H1 (cell line): ENCODE data around the gene CROCC. TPM values are rescaled to one million over a fixed set of nuclear protein-coding genes. Genes with fewer than 3 reads are reported as not detected.
"Not testable (repeated sequence)": the region's sequence is repeated elsewhere in the genome, so short reads cannot be mapped to it uniquely, and the experiment has no call there.

ENCODE experiments used
- CTCF ChIA-PET: fragments of 300-600 bp; sonication (Branson Sonifier 250); formaldehyde crosslinking; loops from one replicate; lab custom pipeline; 2021; ENCODE audit not compliant: partially characterized antibody; lab: Charles Lee
- POLR2A ChIA-PET: fragments of 300-600 bp; sonication (Branson Sonifier 250); formaldehyde crosslinking; loops from one replicate; lab custom pipeline; 2021; ENCODE audit warnings: inconsistent platforms; ENCODE audit not compliant: partially characterized antibody; lab: Charles Lee
- DNase-seq, 2 experiments: peaks; one replicate each; pipeline versions ENCODE4 v3.0.0 to v3.0.0-alpha.2; 2010 to 2022; ENCODE audit warnings: low spot score in 2 of 2, low read depth in 1 of 2, mixed read lengths in 1 of 2
- FAIRE-seq: peaks from 2 replicates; lab custom pipeline; 2011; peaks lifted over from hg19 to GRCh38; lab: Jason Lieb, UNC
- H2AFZ ChIP-seq: 2 replicates; pipeline ENCODE4 v1.8.1; 2012; ENCODE audit warnings: low read length, inconsistent platforms
- H2AK5ac ChIP-seq: 2 replicates; pipeline ENCODE4 v1.6.1; 2013; ENCODE audit warnings: low read depth, low read length
- H2BK120ac ChIP-seq: replicated peaks from 2 replicates; pipeline ENCODE3; 2013; ENCODE audit warnings: low read depth, low read length, inconsistent platforms
- H2BK12ac ChIP-seq: 2 replicates; pipeline ENCODE4 v1.6.1; 2013; ENCODE audit warnings: low read depth, low read length
- H2BK15ac ChIP-seq: 2 replicates; pipeline ENCODE4 v1.6.1; 2013; ENCODE audit warnings: low read length
- H2BK20ac ChIP-seq: 2 replicates; pipeline ENCODE4 v1.6.1; 2013; ENCODE audit warnings: low read length
- H2BK5ac ChIP-seq: 2 replicates; pipeline ENCODE4 v1.6.1; 2013; ENCODE audit warnings: low read depth, low read length
- H3K14ac ChIP-seq: 2 replicates; pipeline ENCODE4 v1.6.1; 2013; ENCODE audit warnings: inconsistent platforms; ENCODE audit not compliant: insufficient read length
- H3K18ac ChIP-seq: 2 replicates; pipeline ENCODE4 v1.6.1; 2013; ENCODE audit warnings: low read length; ENCODE audit errors: extremely low read depth
- H3K23ac ChIP-seq: 2 replicates; pipeline ENCODE4 v1.6.1; 2013; ENCODE audit warnings: inconsistent platforms; ENCODE audit not compliant: insufficient read length
- H3K23me2 ChIP-seq: 2 replicates; pipeline ENCODE4 v1.6.1; 2013; ENCODE audit warnings: low read depth, low read length
- H3K27ac ChIP-seq: 2 replicates; pipeline ENCODE4 v1.6.1; 2011; ENCODE audit warnings: low read depth, low read length, inconsistent platforms
- H3K27me3 ChIP-seq, 4 experiments: replicated peaks in 1 of 4; 1 replicate in 1 of 4; 2 replicates in 3 of 4; pipeline versions ENCODE4 v1.6.1 to v1.8.1; 2011 to 2013; ENCODE audit warnings: low read length in 3 of 4, mild to moderate bottlenecking in 3 of 4, inconsistent platforms in 2 of 4, mixed read lengths in 2 of 4, moderate library complexity in 1 of 4; ENCODE audit not compliant: control insufficient read depth in 3 of 4, insufficient read depth in 3 of 4; ENCODE audit errors: extremely low read depth in 1 of 4
- H3K36me3 ChIP-seq, 4 experiments: 2 replicates each; pipeline versions ENCODE4 v1.6.1 to v1.8.1; 2011 to 2013; ENCODE audit warnings: mild to moderate bottlenecking in 4 of 4, low read length in 3 of 4, moderate library complexity in 2 of 4, control low read depth in 1 of 4, inconsistent platforms in 1 of 4; ENCODE audit not compliant: insufficient read depth in 4 of 4, control insufficient read depth in 2 of 4
- H3K4ac ChIP-seq: replicated peaks from 2 replicates; pipeline ENCODE3; 2013; ENCODE audit warnings: low read length, low read depth, mixed read lengths, inconsistent platforms; ENCODE audit not compliant: insufficient read length
- H3K4me1 ChIP-seq, 4 experiments: replicated peaks in 1 of 4; 1 replicate in 1 of 4; 2 replicates in 3 of 4; pipeline versions ENCODE4 v1.6.1 to v1.8.1; 2011 to 2013; ENCODE audit warnings: low read length in 3 of 4, inconsistent platforms in 2 of 4, mixed read lengths in 1 of 4; ENCODE audit not compliant: insufficient read depth in 4 of 4, control insufficient read depth in 3 of 4
- H3K4me2 ChIP-seq, 2 experiments: 2 replicates each; pipeline versions ENCODE4 v1.6.1 to v1.8.1; 2011 to 2013; ENCODE audit warnings: low read depth in 2 of 2, low read length in 2 of 2, control low read depth in 1 of 2, inconsistent platforms in 1 of 2, mild to moderate bottlenecking in 1 of 2; ENCODE audit not compliant: insufficient read depth in 1 of 2
- H3K4me3 ChIP-seq, 4 experiments: fragments of 200-600, 300-600 bp in 1 of 4; sonication (generic), shearing (Covaris generic), sonication (Bioruptor Twin) in 1 of 4; 2 replicates each; pipeline versions ENCODE4 v1.5.1 to v1.8.1; 2011 to 2016; ENCODE audit warnings: low read length in 4 of 4, low read depth in 3 of 4, control low read depth in 2 of 4, inconsistent platforms in 2 of 4, mild to moderate bottlenecking in 2 of 4, mixed read lengths in 1 of 4, moderate library complexity in 1 of 4; ENCODE audit not compliant: insufficient read depth in 2 of 4; ENCODE audit errors: extremely low read depth in 1 of 4
- H3K56ac ChIP-seq: replicated peaks from 2 replicates; pipeline ENCODE3; 2013; ENCODE audit warnings: low read depth, mild to moderate bottlenecking, mixed read lengths, low read length, inconsistent platforms; ENCODE audit not compliant: insufficient read length
- H3K79me1 ChIP-seq: 2 replicates; pipeline ENCODE4 v1.6.1; 2013; ENCODE audit warnings: low read depth, low read length, control low read depth
- H3K79me2 ChIP-seq, 2 experiments: 2 replicates each; pipeline versions ENCODE4 v1.6.1 to v1.8.1; 2012 to 2013; ENCODE audit warnings: low read length in 2 of 2, mild to moderate bottlenecking in 2 of 2, inconsistent platforms in 1 of 2; ENCODE audit not compliant: insufficient read depth in 2 of 2, control insufficient read depth in 1 of 2
- H3K9ac ChIP-seq, 4 experiments: replicated peaks in 1 of 4; 1 replicate in 1 of 4; 2 replicates in 3 of 4; pipeline versions ENCODE4 v1.6.1 to v1.8.1; 2011 to 2013; ENCODE audit warnings: low read depth in 3 of 4, low read length in 3 of 4, control low read depth in 2 of 4, mild to moderate bottlenecking in 2 of 4, moderate library complexity in 2 of 4, inconsistent platforms in 1 of 4; ENCODE audit errors: extremely low read depth in 1 of 4
- H3K9me3 ChIP-seq, 2 experiments: 2 replicates each; pipeline versions ENCODE4 v1.6.1 to v1.8.1; 2012 to 2013; ENCODE audit warnings: mild to moderate bottlenecking in 2 of 2, moderate library complexity in 2 of 2, control low read depth in 1 of 2, inconsistent platforms in 1 of 2, low read depth in 1 of 2, low read length in 1 of 2, mixed read lengths in 1 of 2; ENCODE audit not compliant: insufficient read depth in 2 of 2
- H4K20me1 ChIP-seq, 2 experiments: replicated peaks in 1 of 2; 2 replicates each; pipeline versions ENCODE3 to v1.8.1; 2011 to 2013; ENCODE audit warnings: inconsistent platforms in 2 of 2, low read length in 2 of 2, mild to moderate bottlenecking in 1 of 2; ENCODE audit not compliant: insufficient read depth in 2 of 2, control insufficient read depth in 1 of 2
- H4K5ac ChIP-seq: 2 replicates; pipeline ENCODE4 v1.6.1; 2013; ENCODE audit warnings: low read length, low read depth, mixed read lengths, inconsistent platforms; ENCODE audit not compliant: insufficient read length
- H4K8ac ChIP-seq: 2 replicates; pipeline ENCODE4 v1.8.0; 2013; ENCODE audit warnings: mild to moderate bottlenecking, moderate library complexity, low read length, inconsistent platforms; ENCODE audit not compliant: insufficient read depth; ENCODE audit errors: extremely low read depth
- H4K91ac ChIP-seq: replicated peaks from 2 replicates; pipeline ENCODE3; 2013; ENCODE audit warnings: low read length, mixed read lengths, inconsistent platforms; ENCODE audit not compliant: insufficient read length
- WGBS, 2 experiments: shearing (Covaris generic) in 1 of 2; methylation state at CpG; one replicate each; pipeline versions ENCODE4 v1.1.6 to v1.1.7; 2013 to 2015; ENCODE audit warnings: low lambda C conversion rate in 2 of 2, mixed read lengths in 2 of 2, inconsistent platforms in 1 of 2, low coverage in 1 of 2, missing lambda C conversion rate in 1 of 2; ENCODE audit not compliant: insufficient replicate concordance in 2 of 2, insufficient coverage in 1 of 2, insufficient read length in 1 of 2; ENCODE audit errors: extremely low coverage in 1 of 2, missing lambda C conversion rate in 1 of 2; 5-methylcytosine and 5-hydroxymethylcytosine counted together
- polyA plus RNA-seq, 7 experiments: library from polyadenylated mRNA; depleted of rRNA in 3 of 7; stranded (reverse) in 5 of 7; unstranded in 2 of 7; fragments of >200 nt in 5 of 7; fragments of 200-250 nt in 2 of 7; gene quantifications; 1 replicate in 5 of 7; 2 replicates in 1 of 7; 4 replicates in 1 of 7; pipeline versions ENCODE4 v1.2.1 to v1.2.3, GENCODE V29; 2011 to 2013; ENCODE audit warnings: missing spikeins in 2 of 7, mixed read lengths in 2 of 7
- total RNA-seq: library from RNA; stranded (reverse); fragmentation: NEBNext Ultra II Directional; extraction: Animal tissue kit (Norgen Biotek cat#: 25700); gene quantifications from 2 replicates; pipeline ENCODE4 v1.2.1, GENCODE V29; 2021

CROCC gene
- total and polyA plus RNA-seq, 2 of the 8 experiments (the other 6 are each of a cell fraction or from before 2014, with no cell fraction given) = 12.1 to 39.5 TPM

- POLR2A ChIA-PET, H3K9me3 ChIP-seq, H4K91ac ChIP-seq: not testable (repeated sequence)
Measured at GRCh38 chr1:16931206-16931934, 9.6 kb downstream of the CROCC start.

DNA sequence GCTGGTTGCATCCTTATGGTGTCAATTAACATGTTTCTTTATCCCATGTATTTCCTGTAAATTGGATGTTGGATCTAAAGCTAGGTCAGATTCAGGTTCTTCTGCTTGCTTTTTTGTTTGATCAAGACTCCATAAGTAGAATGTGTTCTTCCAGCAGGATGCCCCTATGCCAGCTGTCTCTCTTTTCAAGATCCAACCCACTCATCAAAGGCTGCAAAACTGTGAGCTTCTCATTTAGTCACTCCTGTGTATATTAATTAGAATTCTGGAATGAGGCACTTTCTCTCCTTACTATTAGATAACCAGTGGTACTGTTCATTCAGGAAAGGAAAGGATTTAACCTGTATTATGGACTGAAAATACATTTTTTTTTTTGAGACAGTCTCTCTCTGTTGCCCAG, 12.2 kb downstream of the CROCC start:
- CTCF ChIA-PET = interaction anchor here (1.1 to 2.2 kb wide), 3 partner anchors 13 to 28 kb away, joined by 3 to 6 read pairs (median 4); no protein-coding TSS in a partner anchor
- H4K20me1 ChIP-seq, H3K4me1 ChIP-seq, H3K14ac ChIP-seq, H4K5ac ChIP-seq, H2BK12ac ChIP-seq, H2BK20ac ChIP-seq, H3K4ac ChIP-seq, H3K9ac ChIP-seq, H3K9me3 ChIP-seq, H3K23me2 ChIP-seq, H3K27me3 ChIP-seq, FAIRE-seq, H3K4me3 ChIP-seq, H2BK5ac ChIP-seq, H3K79me1 ChIP-seq, H2BK120ac ChIP-seq, H3K4me2 ChIP-seq, H3K79me2 ChIP-seq, DNase-seq, H2AK5ac ChIP-seq, H4K8ac ChIP-seq, H3K23ac ChIP-seq, H2AFZ ChIP-seq, H2BK15ac ChIP-seq, POLR2A ChIA-PET, H4K91ac ChIP-seq, H3K18ac ChIP-seq, H3K27ac ChIP-seq, H3K56ac ChIP-seq: not testable (repeated sequence)
- H3K36me3 ChIP-seq = peaks cover 0 to 31% (median 12%) of the 10 kb centered on the region in 4 experiments; a peak in 4 of 8 replicates

More at GRCh38 chr1:16931206-16931934, 9.6 kb downstream of the CROCC start:
- H3K36me3 ChIP-seq = peaks cover 0 to 18% (median 8%) of the 10 kb centered on the region in 4 experiments; a peak in 3 of 8 replicates
- H2AFZ ChIP-seq, H3K4me2 ChIP-seq, H3K79me2 ChIP-seq, H2BK120ac ChIP-seq, H3K56ac ChIP-seq, H2BK5ac ChIP-seq, H3K4me1 ChIP-seq, H3K27ac ChIP-seq, H4K5ac ChIP-seq, H3K14ac ChIP-seq, H4K8ac ChIP-seq, H3K23me2 ChIP-seq, DNase-seq, H2BK12ac ChIP-seq, FAIRE-seq, H3K4ac ChIP-seq, H2BK20ac ChIP-seq, H3K27me3 ChIP-seq, H2AK5ac ChIP-seq, H3K9ac ChIP-seq, H2BK15ac ChIP-seq, H3K4me3 ChIP-seq, H3K23ac ChIP-seq, H3K18ac ChIP-seq: not testable (repeated sequence)
- H4K20me1 ChIP-seq = peaks cover 0 to 16% of the 10 kb centered on the region in 2 experiments
- CTCF ChIA-PET = interaction anchor here (0.9 to 3.5 kb wide), 8 partner anchors 7 to 70 kb away, joined by 3 to 22 read pairs (median 5); partner anchors contain the start of gene CROCC
- H3K79me1 ChIP-seq = peaks cover 12% of the 10 kb centered on the region
- WGBS, 2 experiments = 92% methylated on average over 17 of the region's 18 CpGs; no CpG with 5 or more reads in 1 of the 2 experiments
